ENCODE data around the gene ESR2. TPM values are rescaled to one million over a fixed set of nuclear protein-coding genes. Genes with fewer than 3 reads are reported as not detected.
A peak's percentile ranks its signal among the peaks of the same experiment; 100 is the strongest.

ESR2 gene
- total RNA-seq (10 to 100 TPM in 5 of 7 donors, 1 to 10 TPM in 2; 7.7 to 26.2 (median 22.3) TPM), polyA plus RNA-seq (1 to 10 TPM; 5.1 TPM)
- long read RNA-seq, donor 1, partial matches to known transcripts, result 3 of 38 reads
- long read RNA-seq, donor 1, other reads (novel, unspliced or antisense), result 31 of 38 reads
- long read RNA-seq, donor 2, partial matches to known transcripts, result 0 of 2 reads
- long read RNA-seq, donor 2, other reads (novel, unspliced or antisense), result 0 of 2 reads
- long read RNA-seq, donor 3, transcript ESR2-202 (9 exons, 2,060 nt), result major isoform, 8 of 45 reads
- long read RNA-seq, donor 3, partial matches to known transcripts, result 1 of 45 reads
- long read RNA-seq, donor 3, other reads (novel, unspliced or antisense), result 34 of 45 reads

- Histone ChIP-seq H3K27ac (peak within 1 kb of the TSS; percentile 8 to 42), H3K27me3 (no peaks in the 10 kb centered on the region), H3K9me3 (no peaks in the 10 kb centered on the region), H3K4me1 (ENCODE audit: insufficient read depth) (peaks cover 6% of the 10 kb centered on the region), H3K4me3 (peak within 1 kb of the TSS; percentile 43), H3K36me3 (no peaks in the 10 kb centered on the region)
- peak in 2 of 3 donors; percentile 12 to 32 for TF ChIP-seq CTCF (IDR thresholded peaks at IDR 0.05)
- no peak for TF ChIP-seq POLR2A (IDR thresholded peaks at IDR 0.05)
- intact Hi-C loops (cut with DNase I), result loop anchor here (5.0 to 10.0 kb wide), 5 partner anchors 69 to 489 kb away; no protein-coding TSS in a partner anchor
- DNase-seq, result peak; percentile 55 to 73 (median 61)
- WGBS, 3 donors, result 1 to 2% (median 1%) methylated on average over 49 of the region's 49 CpGs
Measured at GRCh38 chr14:64293976-64294671, at the start of gene ESR2. TSS of gene ESR2 (minus strand) at chr14:64294371. CDS start at chr14:64282985, 11,386 bp downstream.

GRCh38 chr14:64340560-64341196, 46.5 kb upstream of the ESR2 start:
- Histone ChIP-seq H3K4me3 (no peak overlapping the region), H3K36me3 (no peaks in the 10 kb centered on the region), H3K9me3 (no peaks in the 10 kb centered on the region), H3K27ac (no peak overlapping the region), H3K4me1 (ENCODE audit: insufficient read depth) (no peaks in the 10 kb centered on the region), H3K27me3 (no peaks in the 10 kb centered on the region)
- DNase-seq, result no peak
- no peak for TF ChIP-seq EP300 (IDR thresholded peaks at IDR 0.05)
- TF ChIP-seq CTCF (IDR thresholded peaks at IDR 0.05), result no peak
- TF ChIP-seq POLR2A (IDR thresholded peaks at IDR 0.05), result no peak
- intact Hi-C loops (cut with DNase I), result loop anchor here in 3 of 4 donors (10.0 kb wide), 3 partner anchors 134 to 164 kb away; partner anchors contain the start of genes ZBTB1 (in 1 of the 3) and ZBTB25 (in 1 of the 3)
- 95 to 96% (median 95%) methylated on average over 8 of the region's 8 CpGs for WGBS, 3 donors

- H3K9me3 ChIP-seq, result no peaks in the 10 kb centered on the region
- 1 to 2% (median 1%) methylated on average over 43 to 49 of the region's 49 CpGs for WGBS, 3 donors
- TF ChIP-seq CTCF (IDR thresholded peaks at IDR 0.05) (peak in 1 of 3 donors; percentile 4), POLR2A (IDR thresholded peaks at IDR 0.05) (peak; percentile 56), EP300 (IDR thresholded peaks at IDR 0.05) (no peak)
- intact Hi-C loops (cut with DNase I), result no loop called here
- peak overlapping the region; percentile 69 for H3K4me3 ChIP-seq
- DNase-seq, result peak; percentile 92 to 95 (median 94)
- H3K4me1 ChIP-seq (ENCODE audit: insufficient read depth), result no peaks in the 10 kb centered on the region
- no peaks in the 10 kb centered on the region for H3K27me3 ChIP-seq
- peak overlapping the region in 1 of 2 donors; percentile 69 for H3K27ac ChIP-seq
- no peaks in the 10 kb centered on the region for H3K36me3 ChIP-seq
Measured at GRCh38 chr14:64338616-64339316, 44.6 kb upstream of the ESR2 start.
